Endothelial cell (in vitro differentiated cells): ENCODE data around the gene MVB12B. TPM values are rescaled to one million over a fixed set of nuclear protein-coding genes. Genes with fewer than 3 reads are reported as not detected.

ENCODE experiments used
- DNase-seq: peaks from one replicate; pipeline ENCODE4 v3.0.0; 2021; ENCODE audit warnings: low spot score
- H3K27ac Mint-ChIP-seq: one replicate; pipeline ENCODE4 v1.8.0; 2021; ENCODE audit warnings: mixed read lengths, inconsistent platforms; ENCODE audit not compliant: unreplicated experiment
- H3K27me3 Mint-ChIP-seq: one replicate; pipeline ENCODE4 v1.8.0; 2021; ENCODE audit warnings: mild to moderate bottlenecking, moderate library complexity, mixed read lengths, inconsistent platforms; ENCODE audit not compliant: unreplicated experiment
- H3K36me3 Mint-ChIP-seq: one replicate; pipeline ENCODE4 v1.8.0; 2021; ENCODE audit warnings: mild to moderate bottlenecking, low read depth, mixed read lengths, inconsistent platforms; ENCODE audit not compliant: unreplicated experiment
- H3K4me1 Mint-ChIP-seq: one replicate; pipeline ENCODE4 v1.8.0; 2021; ENCODE audit warnings: mild to moderate bottlenecking, mixed read lengths, inconsistent platforms; ENCODE audit not compliant: unreplicated experiment
- H3K4me3 Mint-ChIP-seq: one replicate; pipeline ENCODE4 v1.8.0; 2021; ENCODE audit warnings: mild to moderate bottlenecking, mixed read lengths, inconsistent platforms; ENCODE audit not compliant: unreplicated experiment
- H3K9me3 Mint-ChIP-seq: one replicate; pipeline ENCODE4 v1.8.0; 2021; ENCODE audit warnings: mixed read lengths, inconsistent platforms; ENCODE audit not compliant: unreplicated experiment
- CTCF ChIP-seq: fragments of 200-600 bp; sonication (generic); IDR thresholded peaks from one replicate; pipeline ENCODE4 v1.5.0; 2021; ENCODE audit warnings: antibody characterized with exemption; ENCODE audit not compliant: unreplicated experiment
- total RNA-seq: library from RNA; stranded (reverse); fragmentation: NEBNext Ultra II Directional; extraction: Animal tissue kit (Norgen Biotek cat#: 25700); gene quantifications from one replicate; pipeline ENCODE4 v1.2.1, GENCODE V29; 2021; ENCODE audit not compliant: unreplicated experiment

Gene MVB12B
- total RNA-seq, 1 donor from 2014 or later, result 18.8 TPM

DNA sequence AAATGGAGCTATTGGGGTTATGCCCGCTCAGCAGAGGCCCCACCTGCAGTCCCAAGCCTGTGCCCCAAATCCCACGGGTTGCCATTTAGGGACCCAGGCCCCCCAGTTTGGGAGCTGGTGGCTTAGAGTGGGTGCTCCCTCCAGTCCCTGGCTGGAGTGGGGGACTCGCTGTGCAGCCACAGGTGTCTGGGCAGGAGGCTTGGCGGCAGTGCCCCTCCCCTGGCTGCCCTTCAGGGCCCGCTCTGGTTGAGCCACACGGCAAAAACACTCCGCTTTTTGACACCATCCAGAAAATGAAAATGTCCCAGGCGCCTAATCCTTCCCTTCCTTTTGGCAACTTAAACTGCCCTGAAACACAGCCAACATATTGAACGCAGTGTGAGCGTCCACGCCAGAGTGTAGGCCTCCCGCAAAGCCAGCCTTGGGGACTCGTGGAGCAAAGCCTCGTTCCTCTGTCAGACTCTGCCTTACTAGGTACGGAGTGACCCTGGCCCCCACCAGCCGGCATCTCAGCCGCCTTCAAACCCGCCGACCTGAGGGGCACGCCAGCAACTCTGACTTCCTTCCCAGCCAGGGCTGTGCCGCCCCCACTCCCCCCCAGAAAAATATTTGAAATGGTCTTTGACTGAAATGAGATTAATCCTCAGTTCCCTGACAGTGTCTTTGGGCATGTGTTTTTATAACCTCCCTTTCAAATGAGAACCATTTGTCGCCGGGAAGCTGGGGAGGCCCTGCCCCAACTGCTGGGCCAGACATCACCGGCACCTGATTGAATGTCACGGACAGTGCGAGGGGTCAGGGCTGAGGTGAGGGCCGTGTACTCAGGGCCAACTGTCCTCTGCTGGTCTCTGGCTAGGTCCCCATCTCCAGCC lies 188.6 kb downstream of the MVB12B start:
- Mint-ChIP-seq H3K27ac (no peak overlapping the region), H3K27me3 (no peaks in the 10 kb centered on the region), H3K4me1 (peaks cover 3% of the 10 kb centered on the region), H3K36me3 (no peaks in the 10 kb centered on the region), H3K9me3 (no peaks in the 10 kb centered on the region), H3K4me3 (no peak overlapping the region)
- no peak for TF ChIP-seq CTCF
- no peak for DNase-seq

GRCh38 chr9:126515873-126516505 lies 189.4 kb downstream of the MVB12B start:
- Mint-ChIP-seq H3K27ac (no peak overlapping the region), H3K36me3 (no peaks in the 10 kb centered on the region), H3K4me1 (peaks cover 3% of the 10 kb centered on the region), H3K27me3 (no peaks in the 10 kb centered on the region), H3K4me3 (no peak overlapping the region), H3K9me3 (no peaks in the 10 kb centered on the region)
- no peak for DNase-seq
- no peak for TF ChIP-seq CTCF

- Mint-ChIP-seq H3K9me3 (no peaks in the 10 kb centered on the region), H3K4me3 (no peak overlapping the region), H3K27ac (no peak overlapping the region), H3K36me3 (no peaks in the 10 kb centered on the region), H3K4me1 (peaks cover 3% of the 10 kb centered on the region), H3K27me3 (no peaks in the 10 kb centered on the region)
- DNase-seq, result no peak
- no peak for TF ChIP-seq CTCF
These were observed 189.9 kb downstream of the MVB12B start for GRCh38 chr9:126516561-126516935.

- peaks cover 3% of the 10 kb centered on the region for H3K4me1 Mint-ChIP-seq
- no peak for TF ChIP-seq CTCF
- no peak overlapping the region for H3K4me3 Mint-ChIP-seq
- no peaks in the 10 kb centered on the region for H3K27me3 Mint-ChIP-seq
- no peak for DNase-seq
- H3K27ac Mint-ChIP-seq, result no peak overlapping the region
- H3K9me3 Mint-ChIP-seq, result no peaks in the 10 kb centered on the region
- no peaks in the 10 kb centered on the region for H3K36me3 Mint-ChIP-seq
These were observed 190.6 kb downstream of the MVB12B start for GRCh38 chr9:126516936-126517832.
